Mesendoderm (in vitro differentiated cells): ENCODE measurements around the gene PRR5L.
A peak's percentile ranks its signal among the peaks of the same experiment; 100 is the strongest.

Experiments
- DNase-seq: peaks from one replicate; pipeline ENCODE4 v3.0.0; 2013
- H2AK5ac ChIP-seq: 2 replicates; pipeline ENCODE4 v1.6.1; 2013; ENCODE audit warnings: low read length, inconsistent platforms
- H2BK120ac ChIP-seq: 2 replicates; pipeline ENCODE4 v1.6.1; 2013; ENCODE audit warnings: low read depth, mild to moderate bottlenecking, low read length, moderate library complexity, mixed read lengths
- H2BK15ac ChIP-seq: replicated peaks from 2 replicates; pipeline ENCODE4 v1.6.1; 2013; ENCODE audit warnings: low read depth, mild to moderate bottlenecking, moderate library complexity
- H2BK5ac ChIP-seq: 2 replicates; pipeline ENCODE4 v1.6.1; 2013; ENCODE audit warnings: low read length, inconsistent platforms
- H3K18ac ChIP-seq: 2 replicates; pipeline ENCODE4 v1.6.1; 2013; ENCODE audit warnings: mild to moderate bottlenecking, low read length, mixed read lengths
- H3K23ac ChIP-seq: one replicate; pipeline ENCODE4 v1.6.1; 2013; ENCODE audit warnings: low read length
- H3K27ac ChIP-seq: 2 replicates; pipeline ENCODE4 v1.5.1; 2013; ENCODE audit warnings: low read depth, mild to moderate bottlenecking, inconsistent platforms, low read length, moderate library complexity
- H3K27me3 ChIP-seq: 2 replicates; pipeline ENCODE4 v1.6.1; 2013; ENCODE audit warnings: low read length, control low read depth, mild to moderate bottlenecking, inconsistent platforms; ENCODE audit not compliant: insufficient read depth, poor library complexity
- H3K36me3 ChIP-seq: 2 replicates; pipeline ENCODE4 v1.6.1; 2013; ENCODE audit warnings: low read length, inconsistent platforms; ENCODE audit not compliant: control insufficient read depth, insufficient read depth
- H3K4ac ChIP-seq: one replicate; pipeline ENCODE4 v1.6.1; 2013; ENCODE audit warnings: low read depth, mild to moderate bottlenecking, low read length, moderate library complexity
- H3K4me1 ChIP-seq: 2 replicates; pipeline ENCODE4 v1.6.1; 2013; ENCODE audit warnings: low read depth, low read length, inconsistent platforms; ENCODE audit not compliant: control insufficient read depth
- H3K4me2 ChIP-seq: 2 replicates; pipeline ENCODE4 v1.6.1; 2013; ENCODE audit warnings: low read length
- H3K4me3 ChIP-seq: 2 replicates; pipeline ENCODE4 v1.5.1; 2013; ENCODE audit warnings: mild to moderate bottlenecking, low read length
- H3K56ac ChIP-seq: one replicate; pipeline ENCODE4 v1.6.1; 2013; ENCODE audit warnings: low read length
- H3K79me1 ChIP-seq: 2 replicates; pipeline ENCODE4 v1.6.1; 2013; ENCODE audit warnings: low read length, inconsistent platforms
- H3K79me2 ChIP-seq: 2 replicates; pipeline ENCODE4 v1.6.1; 2013; ENCODE audit warnings: mild to moderate bottlenecking, low read length; ENCODE audit not compliant: control insufficient read depth, insufficient read depth
- H3K9ac ChIP-seq: 2 replicates; pipeline ENCODE4 v1.6.1; 2013; ENCODE audit warnings: low read length, inconsistent platforms
- H4K5ac ChIP-seq: one replicate; pipeline ENCODE4 v1.6.1; 2013; ENCODE audit warnings: low read length
- H4K8ac ChIP-seq: one replicate; pipeline ENCODE4 v1.6.1; 2013; ENCODE audit warnings: low read depth, mild to moderate bottlenecking, control low read depth, low read length, moderate library complexity
- whole genome bisulfite sequencing: extraction: QIAGEN DNeasy Blood & Tissue Kit; methylation state at CpG from one replicate; pipeline ENCODE4 v1.1.7; 2013; ENCODE audit warnings: low lambda C conversion rate, missing lambda C conversion rate; ENCODE audit not compliant: insufficient coverage; ENCODE audit errors: extremely low coverage; 5-methylcytosine and 5-hydroxymethylcytosine counted together

The PRR5L gene

GRCh38 chr11:36341915-36342314 is 45.8 kb downstream of the PRR5L start:
- H3K4me1 ChIP-seq = no peaks in the 10 kb centered on the region
- no peak overlapping the region for H3K56ac ChIP-seq
- no peak overlapping the region for H3K27ac ChIP-seq
- H3K4me3 ChIP-seq = no peak overlapping the region
- no peak overlapping the region for H3K18ac ChIP-seq
- no peak overlapping the region for H2BK15ac ChIP-seq
- no peak overlapping the region for H4K8ac ChIP-seq
- H3K9ac ChIP-seq = no peak overlapping the region
- no peak overlapping the region for H2AK5ac ChIP-seq
- DNase-seq = no peak
- no peak overlapping the region for H2BK5ac ChIP-seq
- no peak overlapping the region for H2BK120ac ChIP-seq
- H3K36me3 ChIP-seq = no peaks in the 10 kb centered on the region
- no peak overlapping the region for H3K4ac ChIP-seq
- H3K23ac ChIP-seq = no peak overlapping the region
- H3K79me1 ChIP-seq = no peaks in the 10 kb centered on the region
- no peak overlapping the region for H3K4me2 ChIP-seq
- no peaks in the 10 kb centered on the region for H3K27me3 ChIP-seq
- H3K79me2 ChIP-seq = no peaks in the 10 kb centered on the region
- H4K5ac ChIP-seq = no peak overlapping the region
- WGBS = no CpG with 5 or more reads among the region's 8 CpGs

- H3K36me3 ChIP-seq = no peaks in the 10 kb centered on the region
- no peaks in the 10 kb centered on the region for H3K79me2 ChIP-seq
- no peak overlapping the region for H3K23ac ChIP-seq
- no peak overlapping the region for H2BK5ac ChIP-seq
- H3K27ac ChIP-seq = no peak overlapping the region
- H3K9ac ChIP-seq = no peak overlapping the region
- no peak overlapping the region for H3K56ac ChIP-seq
- no peak overlapping the region for H4K8ac ChIP-seq
- H2AK5ac ChIP-seq = no peak overlapping the region
- H3K4me3 ChIP-seq = no peak overlapping the region
- no CpG with 5 or more reads among the region's 5 CpGs for WGBS
- H3K18ac ChIP-seq = no peak overlapping the region
- H3K4me2 ChIP-seq = no peak overlapping the region
- H3K4ac ChIP-seq = no peak overlapping the region
- no peak overlapping the region for H4K5ac ChIP-seq
- H3K4me1 ChIP-seq = no peaks in the 10 kb centered on the region
- no peaks in the 10 kb centered on the region for H3K79me1 ChIP-seq
- no peak overlapping the region for H2BK15ac ChIP-seq
- no peaks in the 10 kb centered on the region for H3K27me3 ChIP-seq
- peak; percentile 53 for DNase-seq
- H2BK120ac ChIP-seq = no peak overlapping the region
Observed at GRCh38 chr11:36342327-36342726, 46.2 kb downstream of the PRR5L start.

GRCh38 chr11:36343436-36343835 is 47.3 kb downstream of the PRR5L start:
- H3K4me3 ChIP-seq = no peak overlapping the region
- no peak overlapping the region for H2AK5ac ChIP-seq
- no peak overlapping the region for H2BK5ac ChIP-seq
- no CpG with 5 or more reads among the region's 5 CpGs for WGBS
- H3K79me1 ChIP-seq = no peaks in the 10 kb centered on the region
- no peak overlapping the region for H3K27ac ChIP-seq
- H3K36me3 ChIP-seq = no peaks in the 10 kb centered on the region
- no peaks in the 10 kb centered on the region for H3K4me1 ChIP-seq
- no peak overlapping the region for H4K8ac ChIP-seq
- H3K18ac ChIP-seq = no peak overlapping the region
- no peak overlapping the region for H4K5ac ChIP-seq
- no peaks in the 10 kb centered on the region for H3K27me3 ChIP-seq
- H3K23ac ChIP-seq = no peak overlapping the region
- H3K4ac ChIP-seq = no peak overlapping the region
- no peak overlapping the region for H2BK120ac ChIP-seq
- no peak overlapping the region for H3K4me2 ChIP-seq
- no peaks in the 10 kb centered on the region for H3K79me2 ChIP-seq
- H2BK15ac ChIP-seq = no peak overlapping the region
- no peak overlapping the region for H3K56ac ChIP-seq
- H3K9ac ChIP-seq = no peak overlapping the region
- DNase-seq = no peak

GRCh38 chr11:36345084-36345511 is 49.0 kb downstream of the PRR5L start:
- no peak overlapping the region for H3K23ac ChIP-seq
- H3K9ac ChIP-seq = no peak overlapping the region
- H3K79me2 ChIP-seq = no peaks in the 10 kb centered on the region
- no peak overlapping the region for H3K4ac ChIP-seq
- no peaks in the 10 kb centered on the region for H3K36me3 ChIP-seq
- H3K18ac ChIP-seq = no peak overlapping the region
- no peak overlapping the region for H4K5ac ChIP-seq
- H2BK5ac ChIP-seq = no peak overlapping the region
- no peak overlapping the region for H3K56ac ChIP-seq
- no peak overlapping the region for H3K27ac ChIP-seq
- H3K4me1 ChIP-seq = no peaks in the 10 kb centered on the region
- H2BK15ac ChIP-seq = no peak overlapping the region
- no peak overlapping the region for H2AK5ac ChIP-seq
- no peaks in the 10 kb centered on the region for H3K27me3 ChIP-seq
- no peak for DNase-seq
- no peaks in the 10 kb centered on the region for H3K79me1 ChIP-seq
- H4K8ac ChIP-seq = no peak overlapping the region
- no peak overlapping the region for H3K4me3 ChIP-seq
- WGBS = no CpG with 5 or more reads among the region's 11 CpGs
- no peak overlapping the region for H2BK120ac ChIP-seq
- no peak overlapping the region for H3K4me2 ChIP-seq

- H3K79me2 ChIP-seq = no peaks in the 10 kb centered on the region
- no peak overlapping the region for H2AK5ac ChIP-seq
- H2BK5ac ChIP-seq = no peak overlapping the region
- H3K4ac ChIP-seq = no peak overlapping the region
- no peak overlapping the region for H3K23ac ChIP-seq
- no peaks in the 10 kb centered on the region for H3K79me1 ChIP-seq
- no peaks in the 10 kb centered on the region for H3K36me3 ChIP-seq
- no peaks in the 10 kb centered on the region for H3K27me3 ChIP-seq
- H4K5ac ChIP-seq = no peak overlapping the region
- H3K27ac ChIP-seq = no peak overlapping the region
- no peak overlapping the region for H4K8ac ChIP-seq
- no peak overlapping the region for H3K18ac ChIP-seq
- WGBS = no CpG with 5 or more reads among the region's 7 CpGs
- no peak overlapping the region for H3K4me3 ChIP-seq
- no peak overlapping the region for H3K56ac ChIP-seq
- H3K9ac ChIP-seq = no peak overlapping the region
- H2BK120ac ChIP-seq = no peak overlapping the region
- H2BK15ac ChIP-seq = no peak overlapping the region
- no peak overlapping the region for H3K4me2 ChIP-seq
- no peaks in the 10 kb centered on the region for H3K4me1 ChIP-seq
- no peak for DNase-seq
Observed at GRCh38 chr11:36345535-36346141, 49.5 kb downstream of the PRR5L start.
